OCI-LY7 (cell line): ENCODE measurements around the gene TMEM164.

Experiments
- EZH2phosphoT487 ChIP-seq: fragments of 200-600 bp; sonication (generic); IDR thresholded peaks from 2 replicates; pipeline ENCODE4 v1.6.1; 2018; ENCODE audit warnings: low read depth, borderline replicate concordance, mild to moderate bottlenecking, mixed run types, antibody characterized with exemption, low read length, moderate library complexity, mixed read lengths
- TF ChIP-seq, protein P1 (sequence below): fragments of 200-600 bp; sonication (generic); conservative IDR thresholded peaks from 2 replicates; pipeline ENCODE4 v1.5.1; 2014; ENCODE audit warnings: mild to moderate bottlenecking, antibody characterized with exemption, low read length, moderate library complexity, mixed read lengths

DNA sequence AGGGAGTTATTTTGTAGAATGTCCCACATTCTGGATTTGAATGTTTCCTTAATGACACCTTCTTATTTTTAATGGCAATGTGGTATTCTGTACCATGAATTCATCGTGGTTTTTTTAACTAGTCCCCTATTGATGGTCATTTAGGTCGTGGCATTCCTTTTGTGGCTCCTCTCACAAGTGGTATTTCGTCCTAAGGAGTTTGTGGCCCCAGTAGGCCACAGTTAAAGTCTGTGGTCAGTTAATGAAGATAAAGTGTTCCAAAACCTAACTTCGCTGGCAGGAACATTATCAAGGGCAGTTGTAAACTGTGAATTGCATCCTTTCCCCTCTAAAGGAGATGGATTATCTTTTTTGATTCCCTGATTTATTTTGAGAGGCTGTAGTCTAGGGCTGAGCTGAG lies 133.2 kb downstream of the TMEM164 start:
- TF ChIP-seq, protein P1, sequence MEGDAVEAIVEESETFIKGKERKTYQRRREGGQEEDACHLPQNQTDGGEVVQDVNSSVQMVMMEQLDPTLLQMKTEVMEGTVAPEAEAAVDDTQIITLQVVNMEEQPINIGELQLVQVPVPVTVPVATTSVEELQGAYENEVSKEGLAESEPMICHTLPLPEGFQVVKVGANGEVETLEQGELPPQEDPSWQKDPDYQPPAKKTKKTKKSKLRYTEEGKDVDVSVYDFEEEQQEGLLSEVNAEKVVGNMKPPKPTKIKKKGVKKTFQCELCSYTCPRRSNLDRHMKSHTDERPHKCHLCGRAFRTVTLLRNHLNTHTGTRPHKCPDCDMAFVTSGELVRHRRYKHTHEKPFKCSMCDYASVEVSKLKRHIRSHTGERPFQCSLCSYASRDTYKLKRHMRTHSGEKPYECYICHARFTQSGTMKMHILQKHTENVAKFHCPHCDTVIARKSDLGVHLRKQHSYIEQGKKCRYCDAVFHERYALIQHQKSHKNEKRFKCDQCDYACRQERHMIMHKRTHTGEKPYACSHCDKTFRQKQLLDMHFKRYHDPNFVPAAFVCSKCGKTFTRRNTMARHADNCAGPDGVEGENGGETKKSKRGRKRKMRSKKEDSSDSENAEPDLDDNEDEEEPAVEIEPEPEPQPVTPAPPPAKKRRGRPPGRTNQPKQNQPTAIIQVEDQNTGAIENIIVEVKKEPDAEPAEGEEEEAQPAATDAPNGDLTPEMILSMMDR: no peak
- TF ChIP-seq EZH2phosphoT487: no peak
